HepG2 (cell line): ENCODE results near the gene PLD6. TPM values are rescaled to one million over a fixed set of nuclear protein-coding genes. Genes with fewer than 3 reads are reported as not detected.

Experiments
- FOXJ3 ChIP-seq: sonication (generic); formaldehyde crosslinking; IDR thresholded peaks from 2 replicates; pipeline ENCODE4 v1.4.0; 2020; ENCODE audit warnings: missing genetic modification reagents, mild to moderate bottlenecking, borderline replicate concordance
- TAF1 ChIP-seq: sonication (generic); formaldehyde crosslinking; IDR thresholded peaks from 2 replicates; pipeline ENCODE4 v1.4.0; 2020; ENCODE audit warnings: missing genetic modification reagents
- THYN1 ChIP-seq: sonication (generic); formaldehyde crosslinking; IDR thresholded peaks from 2 replicates; pipeline ENCODE4 v1.8.1; 2023; ENCODE audit warnings: low read depth, mild to moderate bottlenecking, moderate library complexity, missing genetic modification reagents, borderline replicate concordance
- ZNF766 ChIP-seq: sonication (generic); formaldehyde crosslinking; IDR thresholded peaks from 2 replicates; pipeline ENCODE4 v1.5.0; 2020; ENCODE audit warnings: missing genetic modification reagents, borderline replicate concordance
- ZNF773 ChIP-seq: sonication (generic); formaldehyde crosslinking; IDR thresholded peaks from 2 replicates; pipeline ENCODE4 v1.4.0; 2020; ENCODE audit warnings: missing genetic modification reagents, borderline replicate concordance
- polyA plus RNA-seq, 8 experiments: library from polyadenylated mRNA; depleted of rRNA in 3 of 8; stranded (reverse) in 7 of 8; unstranded in 1 of 8; fragments of >200 nt; fragmentation: Illumina TruSeq in 4 of 8; extraction: Trizol in 4 of 8; gene quantifications; 2 replicates each; pipeline versions ENCODE4 v1.2.1 to v1.2.3, GENCODE V29; 2011 to 2016; ENCODE audit warnings: low read depth in 4 of 8, missing spikeins in 1 of 8, mixed read lengths in 1 of 8; ENCODE audit not compliant: insufficient read depth in 1 of 8
- total RNA-seq, 5 experiments: library from RNA; depleted of rRNA; stranded (reverse); fragments of >200 nt; fragmentation: Illumina TruSeq; extraction: Trizol; gene quantifications; 2 replicates each; pipeline ENCODE4 v1.2.3, GENCODE V29; 2016; ENCODE audit warnings: low read depth in 1 of 5
- TF ChIP-seq, protein P1 (sequence below): sonication (generic); formaldehyde crosslinking; IDR thresholded peaks from 2 replicates; pipeline ENCODE4 v1.5.1; 2020; ENCODE audit warnings: mild to moderate bottlenecking, missing genetic modification reagents, borderline replicate concordance
- TF ChIP-seq, protein P2 (sequence below): sonication (generic); formaldehyde crosslinking; IDR thresholded peaks from 2 replicates; pipeline ENCODE4 v1.8.1; 2023; ENCODE audit warnings: mild to moderate bottlenecking, moderate library complexity, missing genetic modification reagents

PLD6 gene
- total and polyA plus RNA-seq, 2 of the 13 experiments (the other 11 are each of a cell fraction or from before 2014, with no cell fraction given) = 5.2 to 11.4 TPM

DNA sequence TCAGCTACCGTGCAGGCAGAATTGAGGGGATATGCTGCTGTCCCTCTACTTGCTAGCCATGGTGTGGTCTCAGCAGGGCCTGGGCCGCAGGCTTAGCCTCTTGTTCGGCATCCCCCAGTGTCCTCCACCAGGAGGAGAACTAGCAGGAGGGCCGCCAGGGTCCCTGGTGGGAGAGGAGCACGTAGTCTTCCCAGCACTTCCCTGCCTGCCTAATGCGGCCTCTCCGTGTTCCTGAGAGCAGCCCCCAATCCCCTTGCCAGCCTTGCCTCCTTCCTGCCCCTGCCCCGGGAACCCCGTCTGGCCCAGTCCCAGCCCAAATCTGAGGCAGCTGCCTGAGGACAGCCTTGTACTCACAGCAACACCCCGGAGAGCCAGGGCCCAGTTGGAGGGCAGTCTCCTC is 38.1 kb downstream of the PLD6 start (continued):
- TF ChIP-seq, protein P1, sequence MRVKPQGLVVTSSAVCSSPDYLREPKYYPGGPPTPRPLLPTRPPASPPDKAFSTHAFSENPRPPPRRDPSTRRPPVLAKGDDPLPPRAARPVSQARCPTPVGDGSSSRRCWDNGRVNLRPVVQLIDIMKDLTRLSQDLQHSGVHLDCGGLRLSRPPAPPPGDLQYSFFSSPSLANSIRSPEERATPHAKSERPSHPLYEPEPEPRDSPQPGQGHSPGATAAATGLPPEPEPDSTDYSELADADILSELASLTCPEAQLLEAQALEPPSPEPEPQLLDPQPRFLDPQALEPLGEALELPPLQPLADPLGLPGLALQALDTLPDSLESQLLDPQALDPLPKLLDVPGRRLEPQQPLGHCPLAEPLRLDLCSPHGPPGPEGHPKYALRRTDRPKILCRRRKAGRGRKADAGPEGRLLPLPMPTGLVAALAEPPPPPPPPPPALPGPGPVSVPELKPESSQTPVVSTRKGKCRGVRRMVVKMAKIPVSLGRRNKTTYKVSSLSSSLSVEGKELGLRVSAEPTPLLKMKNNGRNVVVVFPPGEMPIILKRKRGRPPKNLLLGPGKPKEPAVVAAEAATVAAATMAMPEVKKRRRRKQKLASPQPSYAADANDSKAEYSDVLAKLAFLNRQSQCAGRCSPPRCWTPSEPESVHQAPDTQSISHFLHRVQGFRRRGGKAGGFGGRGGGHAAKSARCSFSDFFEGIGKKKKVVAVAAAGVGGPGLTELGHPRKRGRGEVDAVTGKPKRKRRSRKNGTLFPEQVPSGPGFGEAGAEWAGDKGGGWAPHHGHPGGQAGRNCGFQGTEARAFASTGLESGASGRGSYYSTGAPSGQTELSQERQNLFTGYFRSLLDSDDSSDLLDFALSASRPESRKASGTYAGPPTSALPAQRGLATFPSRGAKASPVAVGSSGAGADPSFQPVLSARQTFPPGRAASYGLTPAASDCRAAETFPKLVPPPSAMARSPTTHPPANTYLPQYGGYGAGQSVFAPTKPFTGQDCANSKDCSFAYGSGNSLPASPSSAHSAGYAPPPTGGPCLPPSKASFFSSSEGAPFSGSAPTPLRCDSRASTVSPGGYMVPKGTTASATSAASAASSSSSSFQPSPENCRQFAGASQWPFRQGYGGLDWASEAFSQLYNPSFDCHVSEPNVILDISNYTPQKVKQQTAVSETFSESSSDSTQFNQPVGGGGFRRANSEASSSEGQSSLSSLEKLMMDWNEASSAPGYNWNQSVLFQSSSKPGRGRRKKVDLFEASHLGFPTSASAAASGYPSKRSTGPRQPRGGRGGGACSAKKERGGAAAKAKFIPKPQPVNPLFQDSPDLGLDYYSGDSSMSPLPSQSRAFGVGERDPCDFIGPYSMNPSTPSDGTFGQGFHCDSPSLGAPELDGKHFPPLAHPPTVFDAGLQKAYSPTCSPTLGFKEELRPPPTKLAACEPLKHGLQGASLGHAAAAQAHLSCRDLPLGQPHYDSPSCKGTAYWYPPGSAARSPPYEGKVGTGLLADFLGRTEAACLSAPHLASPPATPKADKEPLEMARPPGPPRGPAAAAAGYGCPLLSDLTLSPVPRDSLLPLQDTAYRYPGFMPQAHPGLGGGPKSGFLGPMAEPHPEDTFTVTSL (CRISPR knock-in tag) = no peak
- TF ChIP-seq FOXJ3 (CRISPR knock-in tag) (no peak), TAF1 (CRISPR knock-in tag) (no peak), ZNF773 (CRISPR knock-in tag) (no peak), ZNF766 (CRISPR knock-in tag) (no peak), THYN1 (CRISPR knock-in tag) (no peak)
- TF ChIP-seq, protein P2, sequence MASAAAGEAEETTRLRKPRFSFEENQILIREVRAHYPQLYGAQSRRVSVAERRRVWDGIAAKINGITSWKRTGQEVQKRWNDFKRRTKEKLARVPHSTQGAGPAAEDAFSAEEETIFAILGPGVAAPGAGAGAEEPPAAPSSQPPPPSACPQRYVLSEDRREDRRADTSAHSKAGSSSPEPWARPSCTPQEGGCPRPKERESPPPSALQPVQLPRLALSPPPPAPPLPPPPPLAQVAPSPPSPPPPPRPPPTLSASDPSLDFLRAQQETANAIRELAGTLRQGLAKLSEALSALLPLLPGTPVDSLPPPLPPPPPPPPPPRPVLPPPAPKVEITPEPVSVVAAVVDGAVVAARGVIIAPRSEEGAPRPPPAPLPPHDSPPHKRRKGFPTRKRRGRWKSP = no peak
